GM19193 (cell line): ENCODE data around the gene PARP11.

Experiments used
- POLR2A ChIP-seq: IDR thresholded peaks from 4 replicates; pipeline ENCODE4 v1.6.1; 2011; ENCODE audit not compliant: insufficient read depth, insufficient read length; ENCODE audit errors: extremely low read depth

PARP11 gene

DNA sequence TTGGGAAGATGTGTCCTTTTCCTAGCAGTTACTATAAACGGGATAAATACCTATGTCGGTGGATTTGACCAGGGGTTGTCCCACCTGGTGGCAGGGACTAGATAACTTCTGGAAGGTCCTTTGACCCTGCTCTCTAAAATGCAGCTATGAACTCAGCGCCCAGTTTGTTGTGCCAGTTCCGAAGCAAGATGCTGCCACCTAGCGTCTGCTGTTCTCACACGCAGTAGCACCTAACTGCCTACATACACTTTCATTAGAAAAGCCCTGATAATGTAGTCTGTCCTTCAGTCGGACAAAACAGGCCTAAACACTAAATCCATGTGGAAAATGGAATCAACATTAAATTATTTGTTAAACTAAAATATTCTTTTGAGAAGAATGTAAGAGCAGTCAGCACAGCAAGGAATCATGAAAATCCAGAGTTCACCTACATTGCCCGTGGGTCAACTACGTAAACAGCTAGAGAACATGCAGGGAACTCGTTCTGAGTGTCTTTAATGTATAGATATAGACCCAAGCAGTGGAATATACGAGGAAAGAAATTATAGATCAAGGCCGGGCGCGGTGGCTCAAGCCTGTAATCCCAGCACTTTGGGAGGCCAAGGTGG lies 69.2 kb downstream of the PARP11 start:
- TF ChIP-seq POLR2A, result no peak

DNA sequence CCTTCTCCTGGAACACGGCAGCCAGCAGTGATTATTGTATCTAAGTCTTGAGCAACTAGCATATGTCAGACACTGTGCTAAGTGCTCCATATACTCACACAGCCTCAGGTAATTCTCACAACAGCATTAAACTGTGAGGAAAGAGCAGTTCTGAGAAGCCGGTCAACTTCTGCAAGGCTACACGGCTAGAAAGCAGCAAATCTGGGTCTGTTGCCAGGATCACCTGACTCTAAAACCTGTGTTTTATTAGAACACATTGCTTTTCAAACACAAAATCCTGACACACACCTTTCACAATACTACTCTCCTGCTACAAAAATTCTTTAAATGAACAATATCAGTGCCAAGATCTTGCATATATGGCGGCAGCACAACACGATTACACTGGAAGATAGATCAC lies 70.5 kb downstream of the PARP11 start:
- no peak for TF ChIP-seq POLR2A

DNA sequence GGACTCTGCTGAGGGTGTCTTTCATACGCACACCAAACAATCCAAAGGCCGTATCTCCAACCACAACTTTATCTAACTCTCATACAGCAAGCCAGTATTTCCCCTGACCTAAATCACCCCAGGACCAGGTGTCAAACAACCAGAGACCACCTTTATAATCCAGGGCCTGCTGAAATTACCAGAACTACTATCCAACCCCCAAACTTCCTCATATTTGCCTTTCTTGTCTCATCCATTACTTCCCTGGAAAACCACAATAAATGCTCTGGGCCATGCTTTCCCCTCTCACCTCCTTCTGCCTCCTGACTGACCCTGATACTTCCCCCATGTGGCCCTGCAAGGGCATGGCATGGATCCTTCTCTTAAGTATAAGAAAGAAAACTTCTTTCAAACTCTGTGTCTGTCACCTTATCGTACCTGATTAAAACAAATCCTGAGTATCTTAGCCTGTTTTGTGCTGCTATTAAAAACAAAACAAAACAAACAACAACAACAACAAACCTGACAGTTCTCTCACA lies 75.6 kb downstream of the PARP11 start:
- TF ChIP-seq POLR2A, result no peak

- no peak for TF ChIP-seq POLR2A
Measured at GRCh38 chr12:3795492-3796133, 77.6 kb downstream of the PARP11 start.

DNA sequence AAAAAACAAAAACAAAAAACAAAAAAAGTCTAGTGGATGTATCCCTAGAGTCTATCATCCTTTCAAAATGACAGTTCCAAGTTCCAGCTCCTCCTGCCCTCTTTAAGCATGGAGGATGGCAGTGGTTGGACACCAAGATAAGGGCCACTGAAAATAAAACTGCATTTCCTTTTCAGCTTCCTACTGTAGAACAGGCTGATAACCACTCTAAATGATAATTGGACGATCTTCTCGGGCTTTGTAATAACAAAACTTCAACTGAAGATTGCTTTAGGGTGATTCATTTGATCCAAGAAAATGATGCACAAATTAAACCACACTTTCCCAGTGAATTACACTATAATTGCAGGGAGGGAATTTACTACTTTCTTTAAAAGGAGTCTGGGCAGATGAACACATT lies 78.1 kb downstream of the PARP11 start:
- no peak for TF ChIP-seq POLR2A

DNA sequence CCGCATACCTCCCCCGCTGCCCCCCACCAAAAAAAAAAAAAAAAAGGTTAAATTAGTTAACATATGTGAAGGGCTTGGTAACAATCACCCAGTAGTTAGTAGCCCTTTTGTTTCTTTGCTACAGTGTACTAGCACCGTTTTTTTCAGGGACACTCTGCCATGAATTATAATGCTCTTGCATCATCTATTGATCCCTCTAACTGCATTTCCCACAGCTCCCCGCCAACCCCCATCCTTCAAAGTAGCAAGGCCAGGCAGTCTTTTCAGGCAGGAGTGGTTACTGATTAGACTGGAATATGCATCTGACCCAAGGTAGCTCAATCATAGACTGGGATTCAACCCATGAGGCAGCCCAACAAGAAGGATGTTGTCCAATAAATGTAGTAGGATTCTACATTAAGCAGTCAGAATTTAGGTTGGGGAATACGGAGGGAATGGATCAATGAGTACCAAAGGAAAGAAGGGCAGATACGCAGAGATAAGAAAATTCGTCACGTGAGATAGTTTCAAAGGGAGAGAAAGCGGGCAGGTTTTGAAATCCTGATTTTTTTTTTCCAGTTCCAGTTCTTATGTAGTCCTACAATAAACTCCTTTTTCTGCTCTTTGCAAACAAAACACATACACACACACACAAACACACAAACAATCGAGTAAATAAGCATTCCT lies 80.4 kb downstream of the PARP11 start:
- no peak for TF ChIP-seq POLR2A

- no peak for TF ChIP-seq POLR2A
Measured at GRCh38 chr12:3791256-3791874, 81.8 kb downstream of the PARP11 start.

DNA sequence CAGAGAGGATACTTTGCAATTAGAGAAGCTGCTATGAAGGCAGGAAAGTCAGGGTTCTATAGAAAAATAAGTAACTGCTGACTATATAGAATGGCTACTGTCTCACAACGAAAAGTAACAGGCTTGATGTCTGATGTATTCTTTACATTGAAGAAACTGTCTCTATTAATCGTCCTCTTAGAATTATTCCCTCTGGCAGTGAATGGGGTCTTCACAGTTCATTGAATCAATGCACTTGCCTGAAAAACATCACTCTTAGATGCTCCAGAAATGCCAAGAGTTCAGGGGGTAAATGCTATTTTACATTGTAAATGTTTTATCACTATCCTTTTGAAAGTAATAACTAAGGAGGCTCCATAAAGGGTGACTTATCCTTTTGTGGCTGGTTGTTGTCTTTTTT lies 82.6 kb downstream of the PARP11 start:
- no peak for TF ChIP-seq POLR2A

- no peak for TF ChIP-seq POLR2A
Measured at GRCh38 chr12:3789838-3790237, 83.4 kb downstream of the PARP11 start.

- no peak for TF ChIP-seq POLR2A
Measured at GRCh38 chr12:3777206-3777809, 95.9 kb downstream of the PARP11 start.

DNA sequence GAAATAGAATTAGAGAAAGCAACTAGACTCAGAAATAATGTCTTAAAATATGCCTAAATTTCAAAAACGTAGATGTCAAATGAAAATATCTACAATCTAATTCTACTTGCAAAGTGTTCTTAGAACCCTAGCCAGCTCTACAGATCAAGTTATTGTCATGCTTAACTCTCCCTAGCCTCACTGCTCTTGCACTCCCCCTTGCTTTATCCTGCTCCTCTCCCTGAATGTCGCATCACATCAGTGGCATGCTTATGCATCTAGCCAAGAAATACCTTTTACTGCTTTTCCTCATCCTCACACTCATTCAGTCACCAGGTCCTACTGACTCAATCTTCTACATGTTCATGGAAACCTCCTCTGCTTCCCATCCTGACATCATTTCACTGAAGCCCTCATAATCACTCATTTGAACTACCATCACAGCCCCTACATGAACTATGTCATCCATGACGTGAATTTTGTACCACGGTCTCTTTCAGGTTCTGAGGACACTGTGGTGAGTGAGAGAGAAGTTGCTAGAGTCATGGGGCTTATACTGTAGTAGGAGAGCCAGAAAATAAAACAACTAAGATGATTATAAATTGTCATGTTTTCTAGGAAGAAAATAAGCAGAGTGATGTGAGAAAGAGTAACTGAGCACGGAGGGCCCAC lies 97.7 kb downstream of the PARP11 start:
- TF ChIP-seq POLR2A, result no peak

DNA sequence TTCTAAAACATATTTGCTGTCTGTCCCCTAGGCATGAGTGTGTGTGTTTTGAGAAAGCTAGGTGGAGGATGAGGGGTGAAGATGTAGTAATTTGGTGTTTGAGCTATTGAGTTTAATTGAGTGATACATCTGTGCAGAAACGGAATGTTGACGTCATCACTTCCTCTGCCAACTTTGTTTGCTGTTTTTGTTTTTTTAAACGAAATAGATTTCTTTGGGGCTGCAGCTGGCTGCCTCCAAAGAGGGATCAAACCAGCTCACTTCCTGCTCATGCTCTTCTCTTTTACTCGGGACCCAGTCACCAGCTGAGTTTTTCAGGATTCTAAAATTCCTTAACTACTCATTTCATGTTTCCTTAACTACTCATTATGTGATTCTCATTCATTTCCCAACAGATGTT lies 100.8 kb downstream of the PARP11 start:
- no peak for TF ChIP-seq POLR2A

GRCh38 chr12:3771853-3772252 lies 101.3 kb downstream of the PARP11 start:
- no peak for TF ChIP-seq POLR2A

DNA sequence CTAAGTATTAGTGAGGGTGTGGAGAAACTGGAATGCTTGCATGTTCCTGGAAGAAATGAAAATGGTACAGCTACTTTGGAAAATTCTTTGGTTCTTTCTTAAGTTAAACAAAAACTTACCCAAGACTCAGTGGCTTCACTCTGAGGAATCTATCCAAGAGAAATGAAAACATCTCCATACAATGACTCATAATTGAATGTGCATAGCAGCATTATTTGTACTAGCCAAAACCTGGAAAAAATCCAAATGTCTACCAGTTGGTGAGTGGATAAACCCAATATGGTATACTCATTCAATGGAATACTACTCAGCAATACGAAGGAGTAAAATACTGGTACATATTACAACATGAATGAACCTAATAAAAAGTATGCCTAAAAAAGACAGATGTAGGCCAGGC lies 102.3 kb downstream of the PARP11 start:
- TF ChIP-seq POLR2A, result no peak
